Measurements from ENCODE around the gene ZNF783. TPM values are rescaled to one million over a fixed set of nuclear protein-coding genes. Genes with fewer than 3 reads are reported as not detected.
"Not testable (repeated sequence)": the region's sequence is repeated elsewhere in the genome, so short reads cannot be mapped to it uniquely, and the experiment has no call there.

Gene ZNF783
- total RNA-seq, 3 donors from 2014 or later = 24.0 to 28.5 (median 24.5) TPM

DNA sequence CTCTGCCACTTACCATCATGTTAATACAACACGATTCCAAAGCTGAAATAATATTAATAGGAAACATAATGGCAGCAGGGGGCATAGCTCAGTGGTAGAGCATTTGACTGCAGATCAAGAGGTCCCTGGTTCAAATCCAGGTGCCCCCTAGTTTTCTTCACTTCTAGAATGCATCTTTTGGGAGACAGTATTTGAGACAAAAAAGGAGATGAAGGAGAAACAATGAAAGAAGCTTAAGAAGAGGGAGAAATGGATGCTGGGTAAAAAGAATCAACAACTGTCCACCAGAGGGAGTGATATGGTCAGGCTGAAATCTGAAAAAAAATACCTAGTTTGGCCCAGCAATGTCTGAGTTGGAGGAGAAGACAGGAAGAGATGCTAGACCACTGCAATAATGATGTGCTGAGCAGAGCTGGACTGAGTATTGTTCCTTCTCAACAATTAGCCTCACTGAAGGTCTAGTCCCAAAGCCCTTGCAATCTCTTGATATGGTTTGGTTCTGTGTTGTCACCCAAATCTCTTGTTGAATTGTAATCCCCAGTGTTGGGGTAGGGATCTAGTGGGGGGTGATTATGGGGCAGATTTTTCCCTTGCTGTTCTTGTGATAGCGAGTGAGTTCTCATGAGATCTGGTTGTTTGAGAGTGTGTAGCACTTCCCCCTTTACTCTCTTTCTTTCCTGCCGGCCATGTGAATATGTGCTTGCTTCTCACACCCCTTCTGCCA, 48.3 kb downstream of the ZNF783 start:
- Mint-ChIP-seq H3K4me1 (ENCODE audit: low read depth) (no peaks in the 10 kb centered on the region), H3K36me3 (ENCODE audit: insufficient read depth) (no peaks in the 10 kb centered on the region), H3K27me3 (ENCODE audit: low read depth) (no peaks in the 10 kb centered on the region), H3K4me3 (no peak overlapping the region), H3K9me3 (no peaks in the 10 kb centered on the region)
- DNase-seq (no peak), ATAC-seq (peak; percentile 61 to 75)

DNA sequence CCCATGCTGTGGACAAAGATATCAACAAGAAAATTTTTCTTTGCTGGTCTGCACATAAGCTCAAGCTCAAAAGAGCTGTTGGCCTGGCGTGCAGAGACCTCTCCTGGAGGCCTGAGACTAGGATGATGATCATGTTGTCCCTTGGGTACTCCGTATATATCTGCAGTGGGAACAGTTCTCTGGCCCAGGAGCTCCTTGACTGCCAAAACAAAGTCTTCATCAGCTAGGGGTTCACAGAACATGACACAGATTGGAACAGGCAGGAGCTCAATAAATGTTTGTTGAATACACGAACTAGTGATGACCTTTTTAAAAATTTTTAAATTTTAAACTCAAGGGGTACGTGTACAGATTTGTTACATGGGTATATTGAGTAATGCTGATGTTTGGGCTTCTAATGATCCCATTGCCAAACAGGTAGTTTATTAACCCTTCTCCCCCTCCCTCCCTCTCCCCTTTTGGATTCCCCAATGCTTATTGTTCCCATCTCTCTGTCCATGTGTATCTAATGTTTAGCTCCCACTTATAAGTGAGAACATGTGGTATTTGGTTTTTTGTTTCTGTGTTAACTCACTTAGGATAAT, 49.1 kb downstream of the ZNF783 start:
- H3K27me3 Mint-ChIP-seq (ENCODE audit: low read depth) = no peaks in the 10 kb centered on the region
- no peaks in the 10 kb centered on the region for H3K9me3 Mint-ChIP-seq
- no peaks in the 10 kb centered on the region for H3K36me3 Mint-ChIP-seq (ENCODE audit: insufficient read depth)
- H3K4me1 Mint-ChIP-seq (ENCODE audit: low read depth) = no peaks in the 10 kb centered on the region
- DNase-seq = no peak
- H3K4me3 Mint-ChIP-seq = no peak overlapping the region
- ATAC-seq = no peak

DNA sequence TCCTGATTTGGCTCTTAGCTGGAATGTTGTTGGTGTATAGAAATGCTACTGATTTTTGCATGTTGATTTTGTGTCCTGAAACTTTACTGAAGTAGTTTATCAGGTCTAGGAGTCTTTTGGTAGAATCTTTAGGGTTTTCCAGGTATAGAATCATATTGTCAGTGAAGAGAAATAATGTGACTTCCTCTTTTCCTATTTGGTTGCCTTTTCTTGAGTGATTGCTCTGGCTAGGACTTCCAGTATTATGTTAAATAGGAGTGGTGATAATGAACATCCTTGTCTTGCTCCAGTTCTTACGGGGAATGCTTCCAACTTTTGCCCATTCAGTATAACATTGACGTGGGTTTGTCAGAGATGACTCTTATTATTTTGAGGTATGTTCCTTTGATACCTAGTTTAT, 52.0 kb downstream of the ZNF783 start:
- H3K4me1 Mint-ChIP-seq (ENCODE audit: low read depth) = no peaks in the 10 kb centered on the region
- no peak overlapping the region for H3K4me3 Mint-ChIP-seq
- H3K27me3 Mint-ChIP-seq (ENCODE audit: low read depth) = peaks cover 5% of the 10 kb centered on the region
- no peak for DNase-seq
- H3K36me3 Mint-ChIP-seq (ENCODE audit: insufficient read depth) = no peaks in the 10 kb centered on the region
- ATAC-seq = no peak
- peaks cover 3% of the 10 kb centered on the region for H3K9me3 Mint-ChIP-seq

GRCh38 chr7:149316606-149317005, 54.6 kb downstream of the ZNF783 start:
- H3K36me3 Mint-ChIP-seq (ENCODE audit: insufficient read depth) = no peaks in the 10 kb centered on the region
- H3K4me3 Mint-ChIP-seq = no peak overlapping the region
- DNase-seq (no peak), ATAC-seq (peak in 1 of 2 donors; percentile 43)
- H3K9me3 Mint-ChIP-seq = peaks cover 3% of the 10 kb centered on the region
- peaks cover 5% of the 10 kb centered on the region for H3K4me1 Mint-ChIP-seq (ENCODE audit: low read depth)
- peaks cover 5% of the 10 kb centered on the region for H3K27me3 Mint-ChIP-seq (ENCODE audit: low read depth)

DNA sequence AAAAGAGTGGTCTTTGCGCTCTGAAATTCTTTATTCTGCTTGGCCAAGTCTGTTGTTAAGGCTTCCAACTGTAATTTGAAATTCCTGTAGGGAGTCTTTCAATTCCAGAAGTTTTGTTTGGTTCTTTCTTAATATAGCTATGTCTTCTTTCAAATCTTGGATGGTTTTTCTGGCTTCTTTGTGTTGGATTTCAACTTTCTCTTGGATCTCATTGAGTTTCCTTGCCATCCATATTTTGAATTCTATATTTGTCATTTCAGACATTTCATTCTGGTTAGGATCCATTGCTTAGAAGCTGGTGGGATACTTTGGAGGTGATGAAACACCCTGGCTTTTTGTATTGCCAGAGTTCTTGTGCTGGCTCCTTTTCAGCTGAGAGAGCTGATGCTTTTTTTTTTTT, 55.5 kb downstream of the ZNF783 start:
- no peak for ATAC-seq
- peaks cover 14% of the 10 kb centered on the region for H3K4me1 Mint-ChIP-seq (ENCODE audit: low read depth)
- no peaks in the 10 kb centered on the region for H3K36me3 Mint-ChIP-seq (ENCODE audit: insufficient read depth)
- DNase-seq = no peak
- no peak overlapping the region for H3K4me3 Mint-ChIP-seq
- peaks cover 5% of the 10 kb centered on the region for H3K27me3 Mint-ChIP-seq (ENCODE audit: low read depth)
- peaks cover 3% of the 10 kb centered on the region for H3K9me3 Mint-ChIP-seq

- Mint-ChIP-seq H3K36me3 (ENCODE audit: insufficient read depth) (no peaks in the 10 kb centered on the region), H3K4me3 (no peak overlapping the region), H3K9me3 (peaks cover 3% of the 10 kb centered on the region), H3K4me1 (ENCODE audit: low read depth) (peaks cover 15% of the 10 kb centered on the region), H3K27me3 (ENCODE audit: low read depth) (peaks cover 5% of the 10 kb centered on the region)
- ATAC-seq = no peak
- DNase-seq = no peak
Measured at GRCh38 chr7:149317986-149318672, 56.1 kb downstream of the ZNF783 start.

- no peak for ATAC-seq
- Mint-ChIP-seq H3K36me3 (ENCODE audit: insufficient read depth) (no peaks in the 10 kb centered on the region), H3K27me3 (ENCODE audit: low read depth) (peaks cover 5% of the 10 kb centered on the region)
Measured at GRCh38 chr7:149319376-149319775, 57.4 kb downstream of the ZNF783 start.

GRCh38 chr7:149320313-149321124, 58.5 kb downstream of the ZNF783 start:
- no peaks in the 10 kb centered on the region for H3K36me3 Mint-ChIP-seq (ENCODE audit: insufficient read depth)
- H3K4me1 Mint-ChIP-seq (ENCODE audit: low read depth) = peaks cover 15% of the 10 kb centered on the region
- peaks cover 3% of the 10 kb centered on the region for H3K9me3 Mint-ChIP-seq
- ATAC-seq (no peak), DNase-seq (no peak)
- H3K27me3 Mint-ChIP-seq (ENCODE audit: low read depth) = peaks cover 5% of the 10 kb centered on the region
- no peak overlapping the region for H3K4me3 Mint-ChIP-seq

More at GRCh38 chr7:149319376-149319775, 57.4 kb downstream of the ZNF783 start:
- peaks cover 3% of the 10 kb centered on the region for H3K9me3 Mint-ChIP-seq
- H3K4me3 Mint-ChIP-seq = no peak overlapping the region
- DNase-seq = no peak
- H3K4me1 Mint-ChIP-seq (ENCODE audit: low read depth) = peaks cover 15% of the 10 kb centered on the region

GRCh38 chr7:149321125-149321905, 59.3 kb downstream of the ZNF783 start:
- Mint-ChIP-seq H3K4me3 (peak overlapping the region; percentile 73), H3K4me1 (ENCODE audit: low read depth) (peaks cover 15% of the 10 kb centered on the region)
- H3K9me3 Mint-ChIP-seq; H3K36me3 Mint-ChIP-seq (ENCODE audit: insufficient read depth); H3K27me3 Mint-ChIP-seq (ENCODE audit: low read depth); DNase-seq; ATAC-seq: not testable (repeated sequence)

DNA sequence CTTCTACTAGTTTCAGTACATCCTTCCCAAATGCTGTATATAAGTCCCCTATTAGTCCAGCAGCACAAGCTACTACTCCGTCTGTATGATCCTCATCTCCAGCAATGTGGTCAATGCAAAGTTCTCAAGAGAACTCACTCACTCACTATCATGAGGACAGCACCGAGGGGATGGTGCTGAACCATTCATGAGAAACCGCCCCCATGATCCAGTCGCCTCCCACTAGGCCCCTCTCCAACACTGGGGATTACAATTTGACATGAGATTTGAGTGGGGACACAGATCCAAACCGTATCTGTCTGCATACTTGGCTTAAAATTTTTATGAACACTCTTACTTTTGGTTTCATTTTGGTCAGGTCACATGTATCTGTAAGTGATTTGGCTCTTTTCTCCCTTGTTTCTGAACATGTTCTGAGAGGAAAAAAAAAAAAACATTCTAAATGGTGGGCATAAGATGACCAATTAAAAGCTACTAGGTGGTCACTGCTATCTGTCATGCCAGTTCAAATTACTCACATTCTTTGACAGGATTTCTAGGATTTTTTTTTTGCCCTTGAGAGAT, 60.1 kb downstream of the ZNF783 start:
- H3K4me1 Mint-ChIP-seq (ENCODE audit: low read depth) = peaks cover 15% of the 10 kb centered on the region
- peaks cover 3% of the 10 kb centered on the region for H3K9me3 Mint-ChIP-seq
- no peaks in the 10 kb centered on the region for H3K36me3 Mint-ChIP-seq (ENCODE audit: insufficient read depth)
- DNase-seq = no peak
- peak; percentile 18 to 46 for ATAC-seq
- peaks cover 5% of the 10 kb centered on the region for H3K27me3 Mint-ChIP-seq (ENCODE audit: low read depth)
- peak overlapping the region; percentile 73 for H3K4me3 Mint-ChIP-seq

GRCh38 chr7:149322737-149323136, 60.7 kb downstream of the ZNF783 start:
- no peak for ATAC-seq
- peaks cover 15% of the 10 kb centered on the region for H3K4me1 Mint-ChIP-seq (ENCODE audit: low read depth)
- peaks cover 3% of the 10 kb centered on the region for H3K9me3 Mint-ChIP-seq
- H3K36me3 Mint-ChIP-seq (ENCODE audit: insufficient read depth) = no peaks in the 10 kb centered on the region
- H3K4me3 Mint-ChIP-seq = no peak overlapping the region
- peaks cover 3% of the 10 kb centered on the region for H3K27me3 Mint-ChIP-seq (ENCODE audit: low read depth)
- no peak for DNase-seq

DNA sequence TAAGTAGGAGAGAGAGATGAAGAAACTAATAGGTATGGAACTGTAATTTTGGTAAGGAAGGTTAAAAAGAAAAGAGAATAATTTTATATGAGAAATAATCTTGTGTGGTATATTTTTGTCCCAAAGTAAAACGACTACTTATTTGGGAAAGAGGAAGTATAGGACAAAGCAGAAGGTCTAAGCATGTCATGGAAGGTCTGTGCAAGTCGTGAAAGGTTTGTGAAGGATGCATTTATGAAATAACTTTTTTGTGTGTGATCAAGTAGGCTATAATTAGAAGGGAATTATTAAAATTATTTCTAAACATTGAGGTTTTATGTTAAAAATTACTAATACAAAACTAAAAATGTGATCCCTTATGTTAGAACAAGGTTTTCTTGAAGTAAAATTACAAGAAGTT, 63.3 kb downstream of the ZNF783 start:
- no peaks in the 10 kb centered on the region for H3K36me3 Mint-ChIP-seq (ENCODE audit: insufficient read depth)
- peaks cover 5% of the 10 kb centered on the region for H3K27me3 Mint-ChIP-seq (ENCODE audit: low read depth)
- ATAC-seq (no peak), DNase-seq (no peak)
- H3K9me3 Mint-ChIP-seq = no peaks in the 10 kb centered on the region
- peaks cover 15% of the 10 kb centered on the region for H3K4me1 Mint-ChIP-seq (ENCODE audit: low read depth)
- H3K4me3 Mint-ChIP-seq = no peak overlapping the region

DNA sequence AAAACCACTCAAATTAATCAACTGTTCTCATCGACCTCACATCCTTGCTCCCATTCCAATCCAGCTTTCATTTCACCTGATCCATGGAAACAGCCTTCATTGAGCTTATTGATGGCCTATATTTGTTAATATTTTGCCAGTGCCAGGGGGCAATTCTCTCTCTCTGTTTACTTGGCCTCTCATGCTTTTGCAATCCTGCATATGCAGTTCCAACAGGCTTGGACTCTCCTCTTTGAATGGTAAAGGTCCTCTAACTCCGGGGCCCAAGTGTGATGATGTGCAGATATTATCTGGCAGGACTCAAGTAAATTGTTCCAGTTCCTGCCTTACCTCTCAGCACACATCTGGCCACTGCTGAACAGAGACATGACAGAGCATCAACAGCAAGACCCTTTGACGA, 67.3 kb downstream of the ZNF783 start:
- no peak overlapping the region for H3K4me3 Mint-ChIP-seq
- no peaks in the 10 kb centered on the region for H3K36me3 Mint-ChIP-seq (ENCODE audit: insufficient read depth)
- ATAC-seq (no peak), DNase-seq (no peak)
- peaks cover 12% of the 10 kb centered on the region for H3K27me3 Mint-ChIP-seq (ENCODE audit: low read depth)
- H3K4me1 Mint-ChIP-seq (ENCODE audit: low read depth) = no peaks in the 10 kb centered on the region
- H3K9me3 Mint-ChIP-seq = no peaks in the 10 kb centered on the region

Measured in activated T-cell treated with anti-CD3 and anti-CD28 coated beads, Interleukin-2, amount 50 U/mL, for 4 hours (primary cell).